ENCODE results near the gene MYL12B.
"Not testable (repeated sequence)": the region's sequence is repeated elsewhere in the genome, so short reads cannot be mapped to it uniquely, and the experiment has no call there.

Gene MYL12B

GRCh38 chr18:3273042-3273441, 11.1 kb downstream of the MYL12B start:
- Histone ChIP-seq H3K27ac (ENCODE audit: extremely low read depth, low read depth, low read length) (no peak overlapping the region), H3K36me3 (ENCODE audit: control insufficient read depth in 2 of 2, insufficient read depth in 1 of 2, low read length in 2 of 2) (peaks cover 21 to 44% of the 10 kb centered on the region in 2 experiments), H3K4me3 (ENCODE audit: low read depth, low read length) (no peak overlapping the region), H3K4me1 (ENCODE audit: control insufficient read depth, insufficient read depth, low read length) (peaks cover 5% of the 10 kb centered on the region; the same call in 1 of the 2 replicates), H3K9me3 (ENCODE audit: control insufficient read depth, insufficient read depth, low read depth, low read length) (no peaks in the 10 kb centered on the region)
- CTCF ChIA-PET = interaction anchor here (0.6 kb wide), 2 partner anchors 25 to 166 kb away, joined by 3 read pairs; no protein-coding TSS in a partner anchor
- POLR2A ChIA-PET = no interaction called here
- TF ChIP-seq ZEB2 (tag by site-specific recombination; IDR thresholded peaks at IDR 0.05) (no peak), REST (tag by site-specific recombination; IDR thresholded peaks at IDR 0.05) (no peak), WT1 (tag by site-specific recombination; IDR thresholded peaks at IDR 0.05) (no peak), ZNF544 (tag by site-specific recombination; IDR thresholded peaks at IDR 0.05) (no peak)

- H3K36me3 ChIP-seq (ENCODE audit: control insufficient read depth in 2 of 2, insufficient read depth in 1 of 2, low read length in 2 of 2) = peaks cover 21 to 46% of the 10 kb centered on the region in 2 experiments
- H3K4me3 ChIP-seq (ENCODE audit: low read depth, low read length); H3K27ac ChIP-seq (ENCODE audit: extremely low read depth, low read depth, low read length); H3K4me1 ChIP-seq (ENCODE audit: control insufficient read depth, insufficient read depth, low read length); H3K9me3 ChIP-seq (ENCODE audit: control insufficient read depth, insufficient read depth, low read depth, low read length); POLR2A ChIA-PET: not testable (repeated sequence)
- TF ChIP-seq SCRT2 (tag by site-specific recombination; IDR thresholded peaks at IDR 0.05) (peak; percentile 72), SCRT1 (tag by site-specific recombination; IDR thresholded peaks at IDR 0.05; ENCODE audit: borderline replicate concordance) (peak; percentile 67; the same call in 1 of the 2 replicates)
- CTCF ChIA-PET = interaction anchor here (0.6 to 1.7 kb wide), 6 partner anchors 104 to 721 kb away, joined by 3 to 10 read pairs (median 4); no protein-coding TSS in a partner anchor
Measured at GRCh38 chr18:3277643-3278213, 15.8 kb downstream of the MYL12B start.

- POLR2A ChIA-PET = interaction anchor here (1.4 kb wide), 1 partner anchor 387 kb away, joined by 3 read pairs; no protein-coding TSS in a partner anchor
- Histone ChIP-seq H3K36me3 (ENCODE audit: control insufficient read depth in 2 of 2, insufficient read depth in 1 of 2, low read length in 2 of 2) (peaks cover 12 to 33% of the 10 kb centered on the region in 2 experiments), H3K27ac (ENCODE audit: extremely low read depth, low read depth, low read length) (no peak overlapping the region), H3K4me3 (ENCODE audit: low read depth, low read length) (no peak overlapping the region), H3K9me3 (ENCODE audit: control insufficient read depth, insufficient read depth, low read depth, low read length) (no peaks in the 10 kb centered on the region), H3K4me1 (ENCODE audit: control insufficient read depth, insufficient read depth, low read length) (no peaks in the 10 kb centered on the region)
- CTCF ChIA-PET = interaction anchor here (0.6 to 8.1 kb wide), 9 partner anchors 16 to 590 kb away, joined by 3 to 167 read pairs (median 5); no protein-coding TSS in a partner anchor
- TF ChIP-seq ZNF239 (tag by site-specific recombination; IDR thresholded peaks at IDR 0.05) (no peak), ZNF202 (tag by site-specific recombination; IDR thresholded peaks at IDR 0.05; ENCODE audit: borderline replicate concordance) (no peak), ZEB2 (tag by site-specific recombination; IDR thresholded peaks at IDR 0.05) (no peak), CTCF (tag by site-specific recombination; IDR thresholded peaks at IDR 0.05) (no peak), ZBTB21 (tag by site-specific recombination; IDR thresholded peaks at IDR 0.05) (no peak), ZNF433 (tag by site-specific recombination; IDR thresholded peaks at IDR 0.05; ENCODE audit: low read depth) (no peak), ZBTB44 (tag by site-specific recombination; IDR thresholded peaks at IDR 0.05) (no peak), ZNF629 (tag by site-specific recombination; IDR thresholded peaks at IDR 0.05) (no peak), ZNF473 (tag by site-specific recombination; IDR thresholded peaks at IDR 0.05) (no peak), ZNF24 (tag by site-specific recombination; IDR thresholded peaks at IDR 0.05) (no peak), FEZF1 (tag by site-specific recombination; IDR thresholded peaks at IDR 0.05) (no peak), ZNF2 (tag by site-specific recombination; IDR thresholded peaks at IDR 0.05) (no peak), ZNF747 (tag by site-specific recombination; IDR thresholded peaks at IDR 0.05) (no peak), YY1 (tag by site-specific recombination; IDR thresholded peaks at IDR 0.05) (no peak), KLF10 (tag by site-specific recombination; IDR thresholded peaks at IDR 0.05) (no peak), ZNF670 (tag by site-specific recombination; IDR thresholded peaks at IDR 0.05; ENCODE audit: low read depth) (no peak), ZNF664 (tag by site-specific recombination; IDR thresholded peaks at IDR 0.05) (no peak), OVOL3 (tag by site-specific recombination; IDR thresholded peaks at IDR 0.05) (no peak), ZNF133 (tag by site-specific recombination; IDR thresholded peaks at IDR 0.05) (no peak)
Measured at GRCh38 chr18:3279201-3280185, 17.6 kb downstream of the MYL12B start.

Data from HEK293 (cell line).